Neural crest cell (in vitro differentiated cells): Measurements from ENCODE around the gene LSAMP. TPM values are rescaled to one million over a fixed set of nuclear protein-coding genes. Genes with fewer than 3 reads are reported as not detected.

Experiments
- DNase-seq: peaks from one replicate; pipeline ENCODE4 v3.0.0; 2021; ENCODE audit warnings: low read depth, mixed read lengths, low spot score
- H3K27ac Mint-ChIP-seq: one replicate; pipeline ENCODE4 v1.8.0; 2021; ENCODE audit warnings: mild to moderate bottlenecking, mixed read lengths; ENCODE audit not compliant: unreplicated experiment
- H3K27me3 Mint-ChIP-seq: 2 replicates; pipeline ENCODE4 v1.8.0; 2021; ENCODE audit warnings: low read depth, mild to moderate bottlenecking, mixed read lengths
- H3K36me3 Mint-ChIP-seq: 2 replicates; pipeline ENCODE4 v1.8.0; 2021; ENCODE audit warnings: low read depth, mild to moderate bottlenecking, mixed read lengths
- H3K4me1 Mint-ChIP-seq: 2 replicates; pipeline ENCODE4 v1.8.0; 2021; ENCODE audit warnings: mixed read lengths
- H3K4me3 Mint-ChIP-seq: one replicate; pipeline ENCODE4 v1.8.0; 2021; ENCODE audit warnings: mild to moderate bottlenecking, mixed read lengths
- H3K9me3 Mint-ChIP-seq: 2 replicates; pipeline ENCODE4 v1.8.0; 2021; ENCODE audit warnings: mixed read lengths
- total RNA-seq: library from RNA; stranded (reverse); gene quantifications from 2 replicates; pipeline ENCODE4 v1.2.1, GENCODE V29; 2021
- TF ChIP-seq, protein P1 (sequence below): fragments of 200-600 bp; sonication (generic); conservative IDR thresholded peaks from 2 replicates; pipeline ENCODE4 v1.5.0; 2021; ENCODE audit warnings: antibody characterized with exemption, mild to moderate bottlenecking

The LSAMP gene
- total RNA-seq, 1 donor from 2014 or later, result 36.7 TPM

DNA sequence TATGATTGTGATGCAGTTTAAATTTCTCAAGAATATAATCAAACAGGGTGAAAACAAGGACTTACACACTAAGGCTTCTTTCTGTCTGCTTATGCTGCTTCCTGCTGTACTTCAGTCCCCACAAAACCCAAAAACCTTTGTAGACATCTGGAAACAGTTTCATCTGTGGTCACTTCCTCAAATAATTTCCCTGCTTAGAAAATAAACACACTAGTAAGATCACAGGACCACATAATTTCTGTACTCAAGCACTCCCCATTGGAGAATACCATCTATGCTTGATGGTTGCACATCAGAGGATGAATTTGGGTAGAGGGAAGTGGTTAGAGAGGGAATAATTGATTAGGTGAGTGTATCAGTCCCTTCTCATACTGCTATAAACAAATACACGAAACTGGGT lies 266.2 kb downstream of the LSAMP start:
- no peak for DNase-seq
- Mint-ChIP-seq H3K27me3 (no peaks in the 10 kb centered on the region), H3K4me1 (peaks cover 11% of the 10 kb centered on the region), H3K27ac (peak overlapping the region; percentile 20), H3K4me3 (no peak overlapping the region), H3K36me3 (no peaks in the 10 kb centered on the region), H3K9me3 (peaks cover 2% of the 10 kb centered on the region)
- TF ChIP-seq, protein P1, sequence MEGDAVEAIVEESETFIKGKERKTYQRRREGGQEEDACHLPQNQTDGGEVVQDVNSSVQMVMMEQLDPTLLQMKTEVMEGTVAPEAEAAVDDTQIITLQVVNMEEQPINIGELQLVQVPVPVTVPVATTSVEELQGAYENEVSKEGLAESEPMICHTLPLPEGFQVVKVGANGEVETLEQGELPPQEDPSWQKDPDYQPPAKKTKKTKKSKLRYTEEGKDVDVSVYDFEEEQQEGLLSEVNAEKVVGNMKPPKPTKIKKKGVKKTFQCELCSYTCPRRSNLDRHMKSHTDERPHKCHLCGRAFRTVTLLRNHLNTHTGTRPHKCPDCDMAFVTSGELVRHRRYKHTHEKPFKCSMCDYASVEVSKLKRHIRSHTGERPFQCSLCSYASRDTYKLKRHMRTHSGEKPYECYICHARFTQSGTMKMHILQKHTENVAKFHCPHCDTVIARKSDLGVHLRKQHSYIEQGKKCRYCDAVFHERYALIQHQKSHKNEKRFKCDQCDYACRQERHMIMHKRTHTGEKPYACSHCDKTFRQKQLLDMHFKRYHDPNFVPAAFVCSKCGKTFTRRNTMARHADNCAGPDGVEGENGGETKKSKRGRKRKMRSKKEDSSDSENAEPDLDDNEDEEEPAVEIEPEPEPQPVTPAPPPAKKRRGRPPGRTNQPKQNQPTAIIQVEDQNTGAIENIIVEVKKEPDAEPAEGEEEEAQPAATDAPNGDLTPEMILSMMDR, result no peak

- H3K4me1 Mint-ChIP-seq, result peaks cover 15% of the 10 kb centered on the region
- DNase-seq, result no peak
- no peaks in the 10 kb centered on the region for H3K27me3 Mint-ChIP-seq
- no peak overlapping the region for H3K4me3 Mint-ChIP-seq
- TF ChIP-seq, protein P1, result no peak
- H3K36me3 Mint-ChIP-seq, result no peaks in the 10 kb centered on the region
- no peak overlapping the region for H3K27ac Mint-ChIP-seq
- peaks cover 2% of the 10 kb centered on the region for H3K9me3 Mint-ChIP-seq
Measured at GRCh38 chr3:116176974-116177555, 268.2 kb downstream of the LSAMP start.

DNA sequence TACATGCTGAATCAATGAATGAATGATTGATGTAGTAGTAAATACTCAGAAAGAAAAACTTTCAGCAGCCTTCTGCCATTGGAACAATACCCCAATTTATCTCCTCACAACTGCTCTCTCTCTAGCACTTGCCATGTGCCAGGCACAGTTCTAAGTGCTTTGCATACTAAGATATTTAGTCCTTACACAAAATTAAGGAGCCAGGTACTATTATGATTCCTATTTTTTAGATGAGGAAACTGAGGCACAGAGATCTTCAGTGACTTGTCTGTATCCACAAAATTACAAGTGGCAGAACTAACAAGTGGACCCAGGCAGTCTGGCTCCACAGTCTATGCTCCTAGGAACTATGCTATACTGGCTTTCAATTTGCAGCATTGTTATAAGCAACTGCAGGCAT lies 279.2 kb downstream of the LSAMP start:
- H3K27ac Mint-ChIP-seq, result no peak overlapping the region
- H3K9me3 Mint-ChIP-seq, result no peaks in the 10 kb centered on the region
- H3K36me3 Mint-ChIP-seq, result no peaks in the 10 kb centered on the region
- peaks cover 33% of the 10 kb centered on the region for H3K4me1 Mint-ChIP-seq
- H3K27me3 Mint-ChIP-seq, result no peaks in the 10 kb centered on the region
- H3K4me3 Mint-ChIP-seq, result no peak overlapping the region
- TF ChIP-seq, protein P1, result no peak
- no peak for DNase-seq

DNA sequence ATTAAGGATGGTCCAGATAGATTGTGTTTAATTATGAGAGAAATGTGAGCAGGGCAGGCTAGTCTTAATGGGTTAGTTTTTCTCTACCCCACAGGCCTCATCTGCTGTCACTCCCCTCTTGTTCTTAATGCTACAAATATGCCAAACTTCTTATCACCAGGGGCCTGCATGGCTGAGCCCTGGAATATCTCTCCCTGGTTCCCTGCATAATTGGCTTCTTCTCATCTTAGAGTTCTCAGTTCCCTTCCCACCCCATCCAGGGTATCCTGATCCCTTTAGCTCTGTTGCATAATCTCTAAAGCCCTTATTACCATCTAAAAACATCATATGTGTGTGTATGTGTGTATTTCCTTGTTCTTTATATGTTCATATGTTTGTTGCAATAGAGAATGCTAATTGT lies 279.6 kb downstream of the LSAMP start:
- Mint-ChIP-seq H3K27me3 (no peaks in the 10 kb centered on the region), H3K4me3 (no peak overlapping the region), H3K9me3 (no peaks in the 10 kb centered on the region), H3K36me3 (no peaks in the 10 kb centered on the region), H3K27ac (no peak overlapping the region), H3K4me1 (peaks cover 33% of the 10 kb centered on the region)
- DNase-seq, result no peak
- TF ChIP-seq, protein P1, result no peak

DNA sequence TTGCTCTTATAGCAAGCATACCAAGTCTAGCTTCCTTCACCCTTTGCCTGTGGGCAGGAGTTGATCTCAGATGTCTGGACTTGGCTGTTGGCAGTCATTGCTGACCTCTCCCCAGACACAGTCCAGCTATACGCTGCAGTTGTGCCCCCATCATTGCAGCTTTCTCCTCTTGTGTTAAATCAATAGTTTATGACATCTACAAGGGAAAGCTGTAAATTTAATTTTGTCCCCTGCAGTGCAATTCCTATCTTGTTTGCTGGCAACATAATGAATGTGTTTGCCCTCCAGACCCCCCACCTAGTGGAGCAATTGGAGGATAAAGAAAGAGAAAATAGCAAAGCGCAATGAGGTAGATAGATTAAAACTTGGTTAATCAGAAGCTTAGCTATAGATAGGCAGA lies 280.2 kb downstream of the LSAMP start:
- TF ChIP-seq, protein P1, result no peak

DNA sequence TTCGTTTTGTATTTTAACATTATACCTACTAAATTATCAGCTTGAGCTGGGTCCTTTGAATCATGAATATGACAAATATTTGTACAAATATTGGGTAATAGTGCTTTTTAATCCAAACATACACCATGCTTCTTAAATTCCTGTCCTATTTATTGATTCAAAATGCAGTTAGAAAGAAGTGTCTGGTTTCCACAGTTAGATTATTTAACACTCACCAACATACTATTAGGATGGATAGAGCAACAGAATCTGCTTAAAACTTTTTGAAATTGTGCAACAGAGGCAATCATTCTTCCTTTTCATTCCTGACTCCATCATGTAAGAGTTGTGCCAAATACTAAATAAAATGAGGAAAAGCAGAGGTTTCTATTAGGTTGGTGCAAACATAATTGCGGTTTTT lies 281.2 kb downstream of the LSAMP start:
- H3K36me3 Mint-ChIP-seq, result no peaks in the 10 kb centered on the region
- peaks cover 29% of the 10 kb centered on the region for H3K4me1 Mint-ChIP-seq
- TF ChIP-seq, protein P1, result no peak
- no peak overlapping the region for H3K27ac Mint-ChIP-seq
- peaks cover 5% of the 10 kb centered on the region for H3K9me3 Mint-ChIP-seq
- DNase-seq, result no peak
- no peaks in the 10 kb centered on the region for H3K27me3 Mint-ChIP-seq
- H3K4me3 Mint-ChIP-seq, result no peak overlapping the region

More for the DNA sequence above, 280.2 kb downstream of the LSAMP start:
- no peaks in the 10 kb centered on the region for H3K27me3 Mint-ChIP-seq
- H3K9me3 Mint-ChIP-seq, result no peaks in the 10 kb centered on the region
- no peak overlapping the region for H3K27ac Mint-ChIP-seq
- peaks cover 33% of the 10 kb centered on the region for H3K4me1 Mint-ChIP-seq
- no peaks in the 10 kb centered on the region for H3K36me3 Mint-ChIP-seq
- no peak overlapping the region for H3K4me3 Mint-ChIP-seq
- no peak for DNase-seq
